ENCODE data around the gene PHB1. TPM values are rescaled to one million over a fixed set of nuclear protein-coding genes. Genes with fewer than 3 reads are reported as not detected.

Gene PHB1
- total RNA-seq, 1 experiment from 2014 or later = 641 TPM

GRCh38 chr17:49361129-49361901, 53.4 kb downstream of the PHB1 start:
- Histone ChIP-seq H4K20me1 (ENCODE audit: low read length) (peaks cover 36% of the 10 kb centered on the region), H3K9me3 (ENCODE audit: low read length) (no peaks in the 10 kb centered on the region), H3K4me1 (ENCODE audit: insufficient read depth, low read length) (peaks cover 34% of the 10 kb centered on the region), H2AFZ (ENCODE audit: low read length) (peak overlapping the region; percentile 64), H3F3A (ENCODE audit: low read length, unreplicated experiment) (no peaks in the 10 kb centered on the region), H3K36me3 (ENCODE audit: low read depth, low read length) (no peaks in the 10 kb centered on the region), H3K27ac (ENCODE audit: low read length) (peak overlapping the region; percentile 23), H3K4me2 (ENCODE audit: low read length) (peak overlapping the region; percentile 84), H3K9ac (ENCODE audit: low read length) (peak overlapping the region; percentile 76), H3K9me2 (replicated peaks; ENCODE audit: low read length) (no peaks in the 10 kb centered on the region), H3K79me2 (ENCODE audit: low read length) (peaks cover 53% of the 10 kb centered on the region), H3K27me3 (ENCODE audit: low read length) (no peaks in the 10 kb centered on the region), H3K4me3 (ENCODE audit: low read length) (peak overlapping the region; percentile 93)
- intact Hi-C loops (cut with micrococcal nuclease) = loop anchor here (2.0 kb wide), 1 partner anchor 15 kb away; no protein-coding TSS in a partner anchor
- ChIA-PET CTCF (interaction anchor here (0.6 kb wide), 1 partner anchor 23 kb away, joined by 7 read pairs; no protein-coding TSS in a partner anchor), POLR2A (ENCODE audit: unreplicated experiment) (interaction anchor here (0.7 kb wide), 1 partner anchor 53 kb away, joined by 8 read pairs; the partner anchor contains the start of gene PHB1)
- peak; percentile 77 for DNase-seq
- TF ChIP-seq EZH2 (IDR thresholded peaks at IDR 0.05; ENCODE audit: low read length, unreplicated experiment) (no peak), EZH2phosphoT487 (IDR thresholded peaks at IDR 0.05; ENCODE audit: borderline replicate concordance, low read length) (no peak)
- TF ChIP-seq, protein P1, sequence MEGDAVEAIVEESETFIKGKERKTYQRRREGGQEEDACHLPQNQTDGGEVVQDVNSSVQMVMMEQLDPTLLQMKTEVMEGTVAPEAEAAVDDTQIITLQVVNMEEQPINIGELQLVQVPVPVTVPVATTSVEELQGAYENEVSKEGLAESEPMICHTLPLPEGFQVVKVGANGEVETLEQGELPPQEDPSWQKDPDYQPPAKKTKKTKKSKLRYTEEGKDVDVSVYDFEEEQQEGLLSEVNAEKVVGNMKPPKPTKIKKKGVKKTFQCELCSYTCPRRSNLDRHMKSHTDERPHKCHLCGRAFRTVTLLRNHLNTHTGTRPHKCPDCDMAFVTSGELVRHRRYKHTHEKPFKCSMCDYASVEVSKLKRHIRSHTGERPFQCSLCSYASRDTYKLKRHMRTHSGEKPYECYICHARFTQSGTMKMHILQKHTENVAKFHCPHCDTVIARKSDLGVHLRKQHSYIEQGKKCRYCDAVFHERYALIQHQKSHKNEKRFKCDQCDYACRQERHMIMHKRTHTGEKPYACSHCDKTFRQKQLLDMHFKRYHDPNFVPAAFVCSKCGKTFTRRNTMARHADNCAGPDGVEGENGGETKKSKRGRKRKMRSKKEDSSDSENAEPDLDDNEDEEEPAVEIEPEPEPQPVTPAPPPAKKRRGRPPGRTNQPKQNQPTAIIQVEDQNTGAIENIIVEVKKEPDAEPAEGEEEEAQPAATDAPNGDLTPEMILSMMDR (conservative IDR thresholded peaks at IDR 0.05; ENCODE audit: low read depth, low read length) = no peak
- ATAC-seq = peak; percentile 30
- no TSS peak for BruUV-seq (replicated peaks)

GRCh38 chr17:49360796-49361128, 53.9 kb downstream of the PHB1 start:
- Histone ChIP-seq H3K36me3 (ENCODE audit: low read depth, low read length) (no peaks in the 10 kb centered on the region), H3K4me2 (ENCODE audit: low read length) (peak overlapping the region; percentile 84), H2AFZ (ENCODE audit: low read length) (peak overlapping the region; percentile 64), H3K27ac (ENCODE audit: low read length) (0 out of 2 replicates have a peak overlapping the region, but pooled peaks have one; percentile 23), H3K4me3 (ENCODE audit: low read length) (peak overlapping the region; percentile 93), H3F3A (ENCODE audit: low read length, unreplicated experiment) (no peaks in the 10 kb centered on the region), H3K27me3 (ENCODE audit: low read length) (no peaks in the 10 kb centered on the region), H3K9me2 (replicated peaks; ENCODE audit: low read length) (no peaks in the 10 kb centered on the region), H3K4me1 (ENCODE audit: insufficient read depth, low read length) (peaks cover 34% of the 10 kb centered on the region), H3K79me2 (ENCODE audit: low read length) (peaks cover 58% of the 10 kb centered on the region), H3K9ac (ENCODE audit: low read length) (peak overlapping the region; percentile 76), H3K9me3 (ENCODE audit: low read length) (no peaks in the 10 kb centered on the region), H4K20me1 (ENCODE audit: low read length) (peaks cover 36% of the 10 kb centered on the region)
- intact Hi-C loops (cut with micrococcal nuclease) = loop anchor here (2.0 kb wide), 1 partner anchor 14 kb away; no protein-coding TSS in a partner anchor
- POLR2A ChIA-PET (ENCODE audit: unreplicated experiment) = no interaction called here
- BruUV-seq (replicated peaks) = no TSS peak
- peak; percentile 34 for ATAC-seq
- TF ChIP-seq, protein P1 (conservative IDR thresholded peaks at IDR 0.05; ENCODE audit: low read depth, low read length) = no peak
- TF ChIP-seq EZH2 (IDR thresholded peaks at IDR 0.05; ENCODE audit: low read length, unreplicated experiment) = no peak
- no peak for TF ChIP-seq EZH2phosphoT487 (IDR thresholded peaks at IDR 0.05; ENCODE audit: borderline replicate concordance, low read length)
- CTCF ChIA-PET = interaction anchor here (0.6 kb wide), 1 partner anchor 22 kb away, joined by 7 read pairs; no protein-coding TSS in a partner anchor
- no peak for DNase-seq
